DOHH2 (cell line): Measurements from ENCODE around the gene THTPA.

Experiments used
- H3F3A ChIP-seq: fragments of 200-600 bp; sonication (generic), shearing (Covaris generic); 2 replicates; pipeline ENCODE4 v1.6.0; 2016; ENCODE audit warnings: antibody characterized with exemption, mild to moderate bottlenecking; ENCODE audit not compliant: control insufficient read depth, insufficient read depth
- H3K27ac ChIP-seq: fragments of 200-600 bp; sonication (generic); 2 replicates; pipeline ENCODE4 v1.5.1; 2014; ENCODE audit warnings: low read depth, mild to moderate bottlenecking, low read length, moderate library complexity
- H3K27me3 ChIP-seq: fragments of 200-600 bp; sonication (generic); 2 replicates; pipeline ENCODE4 v1.6.1; 2014; ENCODE audit warnings: mild to moderate bottlenecking, low read length, mixed read lengths; ENCODE audit not compliant: control insufficient read depth
- H3K36me3 ChIP-seq: fragments of 200-600 bp; sonication (generic); 2 replicates; pipeline ENCODE4 v1.6.1; 2014; ENCODE audit warnings: mild to moderate bottlenecking, low read length, moderate library complexity, mixed read lengths; ENCODE audit not compliant: control insufficient read depth
- H3K4me1 ChIP-seq: fragments of 200-600 bp; sonication (generic); 2 replicates; pipeline ENCODE4 v1.6.1; 2014; ENCODE audit warnings: mild to moderate bottlenecking, low read length, mixed read lengths; ENCODE audit not compliant: control insufficient read depth
- H3K4me2 ChIP-seq: fragments of 200-600 bp; sonication (generic); 2 replicates; pipeline ENCODE4 v1.6.0; 2014; ENCODE audit warnings: mild to moderate bottlenecking, low read length, moderate library complexity
- H3K4me3 ChIP-seq: fragments of 200-600 bp; sonication (generic); 2 replicates; pipeline ENCODE4 v1.5.1; 2014; ENCODE audit warnings: mild to moderate bottlenecking, low read length, mixed read lengths
- H3K79me2 ChIP-seq: fragments of 200-600 bp; sonication (generic); 2 replicates; pipeline ENCODE4 v1.6.1; 2014; ENCODE audit warnings: mild to moderate bottlenecking, low read length, mixed read lengths; ENCODE audit not compliant: control insufficient read depth
- H3K9me2 ChIP-seq: fragments of 200-600 bp; sonication (generic); replicated peaks from 2 replicates; pipeline ENCODE4 v1.6.1; 2014; ENCODE audit warnings: mild to moderate bottlenecking, low read length, mixed read lengths; ENCODE audit not compliant: control insufficient read depth
- H3K9me3 ChIP-seq: fragments of 200-600 bp; sonication (generic); 2 replicates; pipeline ENCODE4 v1.6.1; 2014; ENCODE audit warnings: antibody characterized with exemption, low read length, mixed read lengths; ENCODE audit not compliant: control insufficient read depth, insufficient read depth
- H4K20me1 ChIP-seq: fragments of 200-600 bp; sonication (generic); 2 replicates; pipeline ENCODE4 v1.6.0; 2014; ENCODE audit warnings: low read depth, mild to moderate bottlenecking, antibody characterized with exemption, low read length, moderate library complexity; ENCODE audit not compliant: control insufficient read depth, insufficient read depth
- CTCF ChIP-seq: fragments of 200-600 bp; sonication (generic); IDR thresholded peaks from one replicate; pipeline ENCODE4 v1.5.1; 2014; ENCODE audit warnings: antibody characterized with exemption, mild to moderate bottlenecking, low read depth, low read length; ENCODE audit not compliant: poor library complexity, severe bottlenecking
- EZH2phosphoT487 ChIP-seq: fragments of 200-600 bp; sonication (generic); IDR thresholded peaks from 2 replicates; pipeline ENCODE4 v1.6.1; 2017; ENCODE audit warnings: borderline replicate concordance, mild to moderate bottlenecking, antibody characterized with exemption, low read length, moderate library complexity, mixed read lengths

Gene THTPA

DNA sequence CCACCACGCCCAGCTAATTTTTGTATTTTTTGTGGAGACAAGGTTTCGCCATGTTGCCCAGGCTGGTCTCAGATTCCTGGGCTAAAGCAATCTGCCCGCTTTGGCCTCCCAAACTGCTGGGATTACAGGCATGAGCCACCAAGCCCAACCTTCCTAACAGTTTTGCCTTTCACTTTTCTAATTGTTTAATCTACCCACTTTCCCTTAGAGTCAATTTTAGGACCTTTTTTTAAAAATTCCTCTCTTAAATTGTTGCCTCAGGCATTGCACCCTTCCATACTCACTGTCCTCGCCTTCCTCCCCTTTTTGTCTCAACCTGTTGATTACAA lies 16.0 kb upstream of the THTPA start:
- Histone ChIP-seq H3K27ac (no peak overlapping the region), H3K9me2 (no peaks in the 10 kb centered on the region), H3K4me3 (no peak overlapping the region), H3K9me3 (no peaks in the 10 kb centered on the region), H3K4me1 (peaks cover 6% of the 10 kb centered on the region), H3K4me2 (no peak overlapping the region), H3K79me2 (no peaks in the 10 kb centered on the region), H3K36me3 (no peaks in the 10 kb centered on the region), H4K20me1 (no peaks in the 10 kb centered on the region), H3K27me3 (no peaks in the 10 kb centered on the region), H3F3A (no peaks in the 10 kb centered on the region)
- TF ChIP-seq CTCF (no peak), EZH2phosphoT487 (no peak)

DNA sequence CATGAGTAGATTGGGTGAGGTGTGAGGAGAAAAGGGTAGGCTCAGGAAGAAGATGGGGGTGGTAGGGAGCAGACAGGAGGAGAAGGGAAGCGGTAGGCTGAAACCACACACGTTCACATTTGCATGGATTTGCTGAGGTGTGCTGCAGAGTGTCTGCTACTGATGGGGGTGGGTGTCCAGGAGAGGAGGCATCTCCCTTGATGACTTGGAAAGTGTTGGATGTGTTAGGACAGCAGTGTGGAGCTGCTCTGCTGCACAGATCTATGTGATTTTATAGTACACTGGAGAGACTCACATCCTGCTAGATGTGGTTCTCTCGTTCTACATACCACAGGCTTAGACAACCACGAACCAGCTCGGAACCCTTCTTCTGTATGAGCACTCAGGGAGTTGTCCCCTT lies 13.8 kb upstream of the THTPA start:
- no peaks in the 10 kb centered on the region for H3K9me2 ChIP-seq
- H3F3A ChIP-seq: no peaks in the 10 kb centered on the region
- TF ChIP-seq EZH2phosphoT487: no peak
- no peak for TF ChIP-seq CTCF
- H3K4me3 ChIP-seq: no peak overlapping the region
- H3K79me2 ChIP-seq: no peaks in the 10 kb centered on the region
- H4K20me1 ChIP-seq: no peaks in the 10 kb centered on the region
- H3K36me3 ChIP-seq: no peaks in the 10 kb centered on the region
- H3K9me3 ChIP-seq: no peaks in the 10 kb centered on the region
- no peak overlapping the region for H3K4me2 ChIP-seq
- H3K27me3 ChIP-seq: no peaks in the 10 kb centered on the region
- peaks cover 6% of the 10 kb centered on the region for H3K4me1 ChIP-seq
- no peak overlapping the region for H3K27ac ChIP-seq

DNA sequence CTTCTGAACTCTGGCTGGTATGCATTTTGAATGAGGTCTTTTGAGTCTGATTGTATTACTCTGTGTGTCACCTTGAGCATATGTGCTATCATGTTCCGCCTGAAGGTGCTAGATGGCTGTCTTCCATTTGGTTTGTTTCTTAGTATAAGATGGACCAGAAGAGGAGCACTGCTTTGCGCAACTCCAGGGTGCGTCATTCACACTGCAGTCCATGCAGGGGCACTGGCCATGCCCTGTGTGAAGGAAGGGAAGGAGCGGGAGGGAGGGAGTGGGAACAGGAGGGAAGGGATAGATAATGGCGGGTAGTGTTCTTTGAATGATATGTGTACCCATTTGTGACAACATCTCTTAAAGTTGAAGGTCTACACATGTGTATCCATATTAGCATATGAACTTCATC lies 12.7 kb upstream of the THTPA start:
- TF ChIP-seq CTCF (no peak), EZH2phosphoT487 (no peak)
- Histone ChIP-seq H3K9me2 (no peaks in the 10 kb centered on the region), H3F3A (no peaks in the 10 kb centered on the region), H3K4me2 (no peak overlapping the region), H3K4me1 (peaks cover 6% of the 10 kb centered on the region), H3K9me3 (no peaks in the 10 kb centered on the region), H3K27me3 (peaks cover 2% of the 10 kb centered on the region; the same call in 1 of the 2 replicates), H3K36me3 (no peaks in the 10 kb centered on the region), H3K79me2 (no peaks in the 10 kb centered on the region), H3K27ac (no peak overlapping the region), H3K4me3 (no peak overlapping the region), H4K20me1 (no peaks in the 10 kb centered on the region)
